Activated CD8-positive, alpha-beta memory T cell treated with anti-CD3 and anti-CD28 coated beads, Interleukin-2, amount 10 ng/mL, durations not matched to agents 7 days and 5 days (primary cell): ENCODE results near the gene SH2D4B. TPM values are rescaled to one million over a fixed set of nuclear protein-coding genes. Genes with fewer than 3 reads are reported as not detected.
A peak's percentile ranks its signal among the peaks of the same experiment; 100 is the strongest.
"Not testable (repeated sequence)": the region's sequence is repeated elsewhere in the genome, so short reads cannot be mapped to it uniquely, and the experiment has no call there.

Experiments
- ATAC-seq: fragments of 150-1000 bp; cut with Tn5 transposase; one replicate; pipeline ENCODE4 v1.10.0; 2021; ENCODE audit warnings: moderate library complexity
- CTCF ChIA-PET: fragments of 350-600 bp; sonication (Branson Sonifier 250); formaldehyde crosslinking; loops from one replicate; lab custom pipeline; 2021; ENCODE audit warnings: antibody characterized with exemption; lab: Charles Lee
- DNase-seq: peaks from one replicate; pipeline ENCODE4 v3.0.0-alpha.2; 2020
- H3K27ac Mint-ChIP-seq: one replicate; pipeline ENCODE4 v1.8.0; 2021; ENCODE audit warnings: mild to moderate bottlenecking, mixed read lengths
- H3K27me3 Mint-ChIP-seq: one replicate; pipeline ENCODE4 v1.8.0; 2021; ENCODE audit warnings: mixed read lengths
- H3K36me3 Mint-ChIP-seq: one replicate; pipeline ENCODE4 v1.8.0; 2021; ENCODE audit warnings: mild to moderate bottlenecking, mixed read lengths
- H3K4me1 Mint-ChIP-seq: one replicate; pipeline ENCODE4 v1.8.0; 2021; ENCODE audit warnings: mixed read lengths
- H3K4me3 Mint-ChIP-seq: one replicate; pipeline ENCODE4 v1.8.0; 2021; ENCODE audit warnings: mild to moderate bottlenecking, moderate library complexity, mixed read lengths
- H3K9me3 Mint-ChIP-seq: one replicate; pipeline ENCODE4 v1.8.0; 2022; ENCODE audit warnings: low read depth, mixed read lengths
- total RNA-seq, 2 experiments: library from RNA; stranded (reverse); gene quantifications; one replicate each; pipeline ENCODE4 v1.2.3, GENCODE V29; 2021

The SH2D4B gene
- total RNA-seq, 2 experiments from 2014 or later, result 0.09 TPM; not detected in 1

GRCh38 chr10:80534059-80534458 is 3.6 kb upstream of the SH2D4B start:
- CTCF ChIA-PET, H3K36me3 Mint-ChIP-seq, DNase-seq, H3K4me3 Mint-ChIP-seq, H3K27me3 Mint-ChIP-seq, H3K9me3 Mint-ChIP-seq, ATAC-seq, H3K27ac Mint-ChIP-seq: not testable (repeated sequence)
- H3K4me1 Mint-ChIP-seq, result peaks cover 50% of the 10 kb centered on the region

- H3K4me1 Mint-ChIP-seq, result peaks cover 45% of the 10 kb centered on the region
- CTCF ChIA-PET, ATAC-seq: not testable (repeated sequence)
Observed at GRCh38 chr10:80534646-80535045, 3.1 kb upstream of the SH2D4B start.

GRCh38 chr10:80535671-80536360 is 1.9 kb upstream of the SH2D4B start:
- peaks cover 4% of the 10 kb centered on the region for H3K36me3 Mint-ChIP-seq
- no peaks in the 10 kb centered on the region for H3K27me3 Mint-ChIP-seq
- peak overlapping the region; percentile 92 for H3K27ac Mint-ChIP-seq
- no peaks in the 10 kb centered on the region for H3K9me3 Mint-ChIP-seq
- H3K4me3 Mint-ChIP-seq, result peak overlapping the region; percentile 86
- DNase-seq (peak; percentile 87), ATAC-seq (peak; percentile 90)
- peaks cover 39% of the 10 kb centered on the region for H3K4me1 Mint-ChIP-seq
- CTCF ChIA-PET, result interaction anchor here (0.7 to 2.5 kb wide), 7 partner anchors 9 to 153 kb away, joined by 3 to 11 read pairs (median 6); no protein-coding TSS in a partner anchor

More at GRCh38 chr10:80534646-80535045, 3.1 kb upstream of the SH2D4B start:
- not testable (repeated sequence) for H3K27ac Mint-ChIP-seq, H3K9me3 Mint-ChIP-seq, H3K27me3 Mint-ChIP-seq, H3K36me3 Mint-ChIP-seq, H3K4me3 Mint-ChIP-seq, DNase-seq

GRCh38 chr10:80536361-80536835 is 1.3 kb upstream of the SH2D4B start:
- Mint-ChIP-seq H3K27ac (peak overlapping the region; percentile 92), H3K36me3 (peaks cover 4% of the 10 kb centered on the region), H3K4me3 (peak overlapping the region; percentile 86), H3K4me1 (peaks cover 38% of the 10 kb centered on the region), H3K9me3 (no peaks in the 10 kb centered on the region), H3K27me3 (no peaks in the 10 kb centered on the region)
- CTCF ChIA-PET, result interaction anchor here (0.7 to 2.5 kb wide), 9 partner anchors 8 to 163 kb away, joined by 3 to 11 read pairs (median 5); no protein-coding TSS in a partner anchor
- peak; percentile 41 for DNase-seq
- no peak for ATAC-seq

GRCh38 chr10:80537086-80537735 is 491 bp upstream of the SH2D4B start:
- CTCF ChIA-PET, result interaction anchor here (0.8 to 2.5 kb wide), 8 partner anchors 13 to 163 kb away, joined by 3 to 11 read pairs (median 6); no protein-coding TSS in a partner anchor
- Mint-ChIP-seq H3K4me1 (peaks cover 32% of the 10 kb centered on the region), H3K4me3 (peak overlapping the region; percentile 86), H3K36me3 (peaks cover 4% of the 10 kb centered on the region), H3K9me3 (no peaks in the 10 kb centered on the region), H3K27me3 (no peaks in the 10 kb centered on the region), H3K27ac (peak overlapping the region; percentile 92)
- DNase-seq (peak; percentile 19), ATAC-seq (no peak)

DNA sequence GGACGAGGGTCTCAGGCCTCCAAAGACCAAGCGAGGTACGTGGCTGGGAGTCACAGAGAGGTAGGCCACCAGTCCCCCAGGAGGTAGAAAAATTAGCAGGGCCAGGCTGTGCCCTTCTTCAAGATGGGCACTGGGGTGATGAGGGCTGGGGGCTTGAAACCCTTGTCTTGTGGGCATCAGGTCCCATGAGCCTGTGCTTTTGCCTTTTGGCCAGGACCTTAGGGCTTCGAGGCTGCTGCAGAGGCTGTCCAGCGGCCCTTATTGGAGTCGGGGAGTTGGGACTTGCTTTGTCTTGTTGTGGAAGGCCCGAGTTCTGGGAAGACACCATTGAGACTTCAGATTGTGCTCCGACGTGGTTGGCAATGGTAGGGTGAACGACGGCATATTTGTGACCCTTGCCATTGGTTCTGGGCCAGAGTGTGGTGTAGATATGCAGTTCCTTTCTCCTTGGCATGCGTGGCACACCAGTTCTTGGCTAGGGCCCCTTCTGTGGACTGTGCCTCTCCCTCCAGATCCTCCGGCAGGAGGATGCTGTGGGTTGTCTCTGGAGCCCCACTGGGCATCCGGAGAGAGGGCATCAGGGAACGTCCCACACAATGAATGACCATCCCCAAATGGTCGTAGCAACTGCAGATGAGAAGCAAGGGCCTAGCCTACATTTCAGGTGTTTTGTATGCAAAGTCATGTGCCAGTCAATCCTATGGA is 931 bp downstream of the SH2D4B start:
- H3K4me1 Mint-ChIP-seq, result peaks cover 23% of the 10 kb centered on the region
- no peak overlapping the region for H3K4me3 Mint-ChIP-seq
- H3K36me3 Mint-ChIP-seq, result peaks cover 2% of the 10 kb centered on the region
- CTCF ChIA-PET, result interaction anchor here (2.5 kb wide), 1 partner anchor 33 kb away, joined by 11 read pairs; no protein-coding TSS in a partner anchor
- H3K27ac Mint-ChIP-seq, result no peak overlapping the region
- H3K27me3 Mint-ChIP-seq, result no peaks in the 10 kb centered on the region
- no peaks in the 10 kb centered on the region for H3K9me3 Mint-ChIP-seq
- DNase-seq (no peak), ATAC-seq (no peak)

GRCh38 chr10:80539421-80540031 is 1.8 kb downstream of the SH2D4B start:
- no peaks in the 10 kb centered on the region for H3K27me3 Mint-ChIP-seq

DNA sequence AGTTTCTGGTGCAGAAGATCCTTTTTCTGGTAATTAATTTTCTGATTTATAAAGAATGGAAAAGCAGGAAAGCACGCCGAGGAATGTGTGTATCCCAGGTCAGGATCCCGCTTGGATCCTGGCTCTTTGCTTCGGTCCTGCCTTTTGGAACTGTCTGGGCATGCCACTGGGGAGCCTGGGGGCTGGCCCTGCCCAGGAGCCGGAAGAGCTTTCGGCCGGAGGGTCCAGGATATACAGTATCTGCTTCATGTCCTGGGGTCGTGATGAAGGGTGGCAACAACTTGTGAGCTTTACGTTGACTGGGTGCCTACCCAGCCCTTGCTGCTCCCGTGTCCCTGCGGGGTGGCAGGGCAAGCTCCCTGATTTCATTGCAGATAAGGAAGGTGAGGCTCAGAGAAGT is 2.4 kb downstream of the SH2D4B start:
- H3K4me3 Mint-ChIP-seq, result no peak overlapping the region

More at GRCh38 chr10:80539421-80540031, 1.8 kb downstream of the SH2D4B start:
- H3K9me3 Mint-ChIP-seq, result no peaks in the 10 kb centered on the region
- ATAC-seq (no peak), DNase-seq (no peak)
- CTCF ChIA-PET, result no interaction called here
- H3K4me3 Mint-ChIP-seq, result no peak overlapping the region
- peaks cover 23% of the 10 kb centered on the region for H3K4me1 Mint-ChIP-seq
- H3K36me3 Mint-ChIP-seq, result peaks cover 2% of the 10 kb centered on the region
- no peak overlapping the region for H3K27ac Mint-ChIP-seq

DNA sequence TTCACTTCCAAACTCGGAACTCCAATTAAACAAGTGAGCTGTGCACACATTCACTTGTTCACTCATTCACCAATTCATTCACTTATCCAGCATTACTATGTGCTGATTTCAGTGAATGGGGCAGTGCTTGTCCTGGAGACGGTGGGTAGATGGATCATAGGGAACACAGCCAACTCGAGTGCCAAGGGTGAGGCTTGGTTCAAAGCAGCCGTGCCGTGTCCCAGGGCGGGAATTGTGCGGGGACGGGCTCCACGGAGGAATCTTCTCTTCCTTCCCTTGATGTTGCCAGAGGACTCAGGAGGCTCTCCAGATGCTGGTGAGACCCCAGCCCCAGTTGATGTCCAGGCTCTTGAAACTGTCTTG is 2.9 kb downstream of the SH2D4B start:
- H3K27ac Mint-ChIP-seq, result no peak overlapping the region
- CTCF ChIA-PET, result interaction anchor here (1.1 kb wide), 1 partner anchor 103 kb away, joined by 3 read pairs; no protein-coding TSS in a partner anchor
- no peak for ATAC-seq

More for the DNA sequence above, 2.4 kb downstream of the SH2D4B start:
- no peaks in the 10 kb centered on the region for H3K27me3 Mint-ChIP-seq
- H3K27ac Mint-ChIP-seq, result no peak overlapping the region
- peaks cover 2% of the 10 kb centered on the region for H3K36me3 Mint-ChIP-seq
- no peak for DNase-seq
- peaks cover 23% of the 10 kb centered on the region for H3K4me1 Mint-ChIP-seq
- no peak for ATAC-seq
- no peaks in the 10 kb centered on the region for H3K9me3 Mint-ChIP-seq
- CTCF ChIA-PET, result interaction anchor here (1.1 kb wide), 1 partner anchor 102 kb away, joined by 3 read pairs; no protein-coding TSS in a partner anchor

GRCh38 chr10:80540981-80541750 is 3.5 kb downstream of the SH2D4B start:
- Mint-ChIP-seq H3K27me3 (peaks cover 3% of the 10 kb centered on the region), H3K9me3 (no peaks in the 10 kb centered on the region), H3K27ac (peak overlapping the region; percentile 16), H3K4me1 (peaks cover 20% of the 10 kb centered on the region), H3K4me3 (peak overlapping the region; percentile 6), H3K36me3 (peaks cover 2% of the 10 kb centered on the region)
- DNase-seq, result no peak
- ATAC-seq, result no peak
- CTCF ChIA-PET, result interaction anchor here (1.1 to 1.7 kb wide), 3 partner anchors 35 to 103 kb away, joined by 3 to 4 read pairs (median 3); no protein-coding TSS in a partner anchor

More for the DNA sequence above, 2.9 kb downstream of the SH2D4B start:
- DNase-seq, result no peak
- Mint-ChIP-seq H3K4me1 (peaks cover 21% of the 10 kb centered on the region), H3K27me3 (peaks cover 3% of the 10 kb centered on the region), H3K4me3 (no peak overlapping the region), H3K9me3 (no peaks in the 10 kb centered on the region), H3K36me3 (peaks cover 2% of the 10 kb centered on the region)

DNA sequence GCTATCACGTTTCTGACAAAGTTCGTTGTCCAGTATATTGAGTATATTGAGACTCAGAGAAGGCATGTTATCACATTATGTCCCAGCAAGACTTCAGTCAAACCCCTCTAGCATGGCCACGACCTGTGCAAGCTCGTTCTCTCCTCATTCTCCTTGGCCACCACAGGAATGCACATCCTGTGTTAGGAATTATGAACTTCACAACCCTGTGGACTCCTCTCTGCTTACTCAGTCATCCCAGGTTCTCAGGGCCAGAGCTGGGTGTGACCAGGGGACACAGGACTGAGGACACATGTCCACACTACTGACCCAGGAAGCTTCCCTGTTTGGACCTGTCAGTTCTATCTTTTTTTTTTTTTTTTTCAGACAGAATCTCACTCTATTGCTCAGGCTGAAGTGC is 4.4 kb downstream of the SH2D4B start:
- Mint-ChIP-seq H3K36me3 (peaks cover 2% of the 10 kb centered on the region), H3K4me3 (no peak overlapping the region), H3K4me1 (peaks cover 14% of the 10 kb centered on the region), H3K27ac (no peak overlapping the region), H3K9me3 (no peaks in the 10 kb centered on the region), H3K27me3 (peaks cover 3% of the 10 kb centered on the region)
- ATAC-seq, result no peak
- CTCF ChIA-PET, result interaction anchor here (1.3 to 1.7 kb wide), 2 partner anchors 36 to 97 kb away, joined by 3 to 4 read pairs; no protein-coding TSS in a partner anchor
- no peak for DNase-seq
